SK-N-SH treated with all-trans-retinoic acid at 6 μM for 48 hours (cell line): ENCODE measurements around the gene LIN7B.

Source experiments
- ATAC-seq: fragments of 200-7000 bp; cut with Tn5 transposase; 3 replicates; pipeline ENCODE4 v1.9.1; 2020; ENCODE audit warnings: mild to moderate bottlenecking, moderate library complexity
- ARNTL ChIP-seq: fragments of 450-650 bp; formaldehyde crosslinking; IDR thresholded peaks from 2 replicates; pipeline ENCODE4 v1.5.0; 2020; ENCODE audit warnings: low read depth, mild to moderate bottlenecking, moderate library complexity, borderline replicate concordance
- BACH2 ChIP-seq: fragments of 250-450 bp; sonication (Bioruptor Pico); IDR thresholded peaks from 2 replicates; pipeline ENCODE4 v1.9.0; 2021; ENCODE audit warnings: mild to moderate bottlenecking, borderline replicate concordance
- CREB5 ChIP-seq: fragments of 250-450 bp; sonication (Bioruptor Pico); IDR thresholded peaks from 2 replicates; pipeline ENCODE4 v1.5.1; 2020; ENCODE audit warnings: low read depth, mild to moderate bottlenecking, moderate library complexity
- CSDC2 ChIP-seq: fragments of 250-450 bp; sonication (Bioruptor Pico); IDR thresholded peaks from 2 replicates; pipeline ENCODE4 v1.5.0; 2020; ENCODE audit warnings: mild to moderate bottlenecking, moderate library complexity
- CSRNP3 ChIP-seq: fragments of 250-450 bp; sonication (Bioruptor Pico); IDR thresholded peaks from 2 replicates; pipeline ENCODE4 v1.5.1; 2021; ENCODE audit warnings: mild to moderate bottlenecking, moderate library complexity
- GLIS3 ChIP-seq: fragments of 250-450 bp; sonication (Bioruptor Pico); IDR thresholded peaks from 2 replicates; pipeline ENCODE4 v1.5.0; 2020; ENCODE audit warnings: mild to moderate bottlenecking, moderate library complexity
- ISL1 ChIP-seq: fragments of 250-450 bp; sonication (Bioruptor Pico); IDR thresholded peaks from 2 replicates; pipeline ENCODE4 v2.1.2; 2022; ENCODE audit warnings: mild to moderate bottlenecking, moderate library complexity
- OSR1 ChIP-seq: fragments of 250-450 bp; sonication (Bioruptor Pico); IDR thresholded peaks from 2 replicates; pipeline ENCODE4 v1.8.0; 2022; ENCODE audit warnings: moderate library complexity, mild to moderate bottlenecking, inconsistent platforms
- PATZ1 ChIP-seq: fragments of 250-450 bp; sonication (Bioruptor Pico); IDR thresholded peaks from 2 replicates; pipeline ENCODE4 v1.8.0; 2020; ENCODE audit warnings: mild to moderate bottlenecking, moderate library complexity, borderline replicate concordance
- POU6F1 ChIP-seq: fragments of 250-450 bp; sonication (Bioruptor Pico); IDR thresholded peaks from 2 replicates; pipeline ENCODE4 v1.8.0; 2021; ENCODE audit warnings: low read depth, mild to moderate bottlenecking, moderate library complexity, borderline replicate concordance
- PPARA ChIP-seq: fragments of 250-450 bp; sonication (Bioruptor Pico); IDR thresholded peaks from 2 replicates; pipeline ENCODE4 v1.5.0; 2020; ENCODE audit warnings: mild to moderate bottlenecking, borderline replicate concordance
- SNAI2 ChIP-seq: fragments of 250-450 bp; sonication (Bioruptor Pico); IDR thresholded peaks from 2 replicates; pipeline ENCODE4 v1.5.0; 2020; ENCODE audit warnings: mild to moderate bottlenecking, moderate library complexity
- TOX ChIP-seq: fragments of 250-450 bp; sonication (Bioruptor Pico); IDR thresholded peaks from 2 replicates; pipeline ENCODE4 v1.8.0; 2021; ENCODE audit warnings: mild to moderate bottlenecking, moderate library complexity, borderline replicate concordance
- TSHZ2 ChIP-seq: fragments of 250-450 bp; sonication (Bioruptor Pico); IDR thresholded peaks from 2 replicates; pipeline ENCODE4 v1.5.0; 2020; ENCODE audit warnings: mild to moderate bottlenecking, moderate library complexity
- ZC3H10 ChIP-seq: fragments of 250-450 bp; sonication (Bioruptor Pico); IDR thresholded peaks from 2 replicates; pipeline ENCODE4 v1.5.1; 2021; ENCODE audit warnings: mild to moderate bottlenecking, moderate library complexity
- ZFP3 ChIP-seq: fragments of 250-450 bp; sonication (Bioruptor Pico); IDR thresholded peaks from 2 replicates; pipeline ENCODE4 v1.5.0; 2020; ENCODE audit warnings: mild to moderate bottlenecking, moderate library complexity
- ZFP30 ChIP-seq: fragments of 450-650 bp; formaldehyde crosslinking; IDR thresholded peaks from 2 replicates; pipeline ENCODE4 v1.5.0; 2022; ENCODE audit warnings: mild to moderate bottlenecking, moderate library complexity
- ZNF565 ChIP-seq: fragments of 450-650 bp; formaldehyde crosslinking; conservative IDR thresholded peaks from 2 replicates; pipeline ENCODE4 v1.5.0; 2020; ENCODE audit warnings: low read depth, mild to moderate bottlenecking, moderate library complexity
- ZNF70 ChIP-seq: fragments of 450-650 bp; formaldehyde crosslinking; IDR thresholded peaks from 2 replicates; pipeline ENCODE4 v1.5.0; 2020; ENCODE audit warnings: mild to moderate bottlenecking, moderate library complexity
- ZNF8 ChIP-seq: fragments of 450-650 bp; formaldehyde crosslinking; IDR thresholded peaks from 2 replicates; pipeline ENCODE4 v1.5.0; 2020; ENCODE audit warnings: mild to moderate bottlenecking, moderate library complexity

LIN7B gene

GRCh38 chr19:49092686-49093085 is 21.5 kb upstream of the LIN7B start:
- TF ChIP-seq ZC3H10 (no peak), PATZ1 (no peak), ZNF565 (CRISPR knock-in tag) (no peak), TOX (no peak), ZNF8 (CRISPR knock-in tag) (no peak), TSHZ2 (CRISPR knock-in tag) (no peak), CREB5 (CRISPR knock-in tag) (no peak), ZNF70 (CRISPR knock-in tag) (no peak), CSDC2 (CRISPR knock-in tag) (no peak), POU6F1 (CRISPR knock-in tag) (no peak), GLIS3 (CRISPR knock-in tag) (no peak), CSRNP3 (CRISPR knock-in tag) (no peak), ZFP3 (CRISPR knock-in tag) (no peak), ZFP30 (CRISPR knock-in tag) (no peak), BACH2 (CRISPR knock-in tag) (no peak)

GRCh38 chr19:49094505-49095482 is 19.4 kb upstream of the LIN7B start:
- no peak for ATAC-seq
- TF ChIP-seq ARNTL (no peak), PPARA (CRISPR knock-in tag) (no peak), TSHZ2 (CRISPR knock-in tag) (no peak), SNAI2 (CRISPR knock-in tag) (no peak), CSDC2 (CRISPR knock-in tag) (no peak), ZFP30 (CRISPR knock-in tag) (no peak), ZNF565 (CRISPR knock-in tag) (no peak), TOX (no peak), CSRNP3 (CRISPR knock-in tag) (no peak), ZNF8 (CRISPR knock-in tag) (no peak), ISL1 (CRISPR knock-in tag) (no peak), PATZ1 (no peak), GLIS3 (CRISPR knock-in tag) (no peak), OSR1 (CRISPR knock-in tag) (no peak)

More at GRCh38 chr19:49092686-49093085, 21.5 kb upstream of the LIN7B start:
- ATAC-seq, result no peak
